ENCODE data around the gene SMIM26. TPM values are rescaled to one million over a fixed set of nuclear protein-coding genes. Genes with fewer than 3 reads are reported as not detected.
"Not testable (repeated sequence)": the region's sequence is repeated elsewhere in the genome, so short reads cannot be mapped to it uniquely, and the experiment has no call there.

Gene SMIM26
- total RNA-seq, result 10 to 100 TPM; 41.2 to 58.4 TPM

DNA sequence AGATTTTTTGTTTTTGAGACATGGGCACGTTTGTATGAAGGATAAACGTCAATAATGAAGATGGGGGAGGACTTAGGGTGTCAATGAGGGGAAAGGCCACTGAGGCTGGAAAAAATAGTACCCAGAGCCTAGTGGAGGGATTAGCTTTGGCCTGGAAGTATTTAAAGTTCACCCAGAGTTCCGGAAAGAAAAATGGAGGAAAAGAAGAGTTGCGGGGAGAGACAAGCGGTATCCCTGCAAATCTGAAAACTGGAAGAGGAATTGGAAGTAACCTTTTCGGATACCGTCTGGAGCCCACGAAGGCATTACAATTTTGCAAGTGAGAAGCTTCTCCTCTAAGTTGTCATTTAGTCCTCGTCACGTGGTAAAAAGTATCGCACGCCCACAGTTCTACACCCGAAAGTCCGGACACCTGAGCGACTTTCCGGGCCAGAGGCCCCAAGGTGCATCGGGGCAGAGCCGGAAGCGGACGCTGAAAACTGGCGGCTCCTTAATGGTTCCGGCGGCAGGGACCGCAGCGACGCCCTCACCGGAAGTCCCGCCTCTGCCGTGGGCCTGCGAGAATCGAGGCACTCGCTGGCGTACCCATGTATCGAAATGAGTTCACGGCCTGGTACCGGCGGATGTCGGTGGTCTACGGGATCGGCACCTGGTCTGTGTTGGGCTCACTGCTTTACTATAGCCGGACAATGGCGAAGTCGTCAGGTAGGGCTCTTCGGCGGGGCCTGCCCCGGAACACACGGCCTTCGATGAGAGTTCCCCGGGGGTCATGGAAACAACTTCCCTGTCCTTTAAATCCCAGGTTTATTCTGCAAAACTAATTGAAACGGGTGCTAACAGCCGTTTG is at the start of gene SMIM26:
Gene SMIM26, plus strand, starts transcription at position 541 of the 847 bp plus-strand sequence. Its CDS starts 47 bp downstream, at position 588.
- peaks cover 4 to 6% of the 10 kb centered on the region in 2 donors for H3K36me3 ChIP-seq (replicated peaks in 1 of 2; ENCODE audit: insufficient read depth in 1 of 2, low read depth in 2 of 2)
- TF ChIP-seq CTCF (IDR thresholded peaks at IDR 0.05) (no peak), POLR2A (IDR thresholded peaks at IDR 0.05) (peak in 2 of 3 donors; percentile 72 to 73)
- DNase-seq (peak; percentile 92 to 95 (median 93)), ATAC-seq (peak; percentile 99)
- H3K9me3 ChIP-seq, result no peaks in the 10 kb centered on the region
- H3K4me1 ChIP-seq, result peaks cover 6% of the 10 kb centered on the region
- WGBS, 2 donors, result 0 to 1% methylated on average over 17 to 51 of the region's 51 CpGs
- H3K27ac ChIP-seq, result peak within 1 kb of the TSS; percentile 77 to 89 (median 87)
- no peaks in the 10 kb centered on the region for H3K27me3 ChIP-seq
- peak within 1 kb of the TSS; percentile 10 to 59 for H3K4me3 ChIP-seq
- intact Hi-C loops (cut with DNase I), result no loop called here

- ATAC-seq; H3K9me3 ChIP-seq; intact Hi-C loops (cut with DNase I); H3K4me3 ChIP-seq; DNase-seq; H3K27me3 ChIP-seq; H3K27ac ChIP-seq; H3K4me1 ChIP-seq: not testable (repeated sequence)
- 88 to 94% methylated on average over 9 of the region's 9 CpGs for WGBS, 2 donors
- peaks cover 0 to 23% of the 10 kb centered on the region in 2 donors for H3K36me3 ChIP-seq (replicated peaks in 1 of 2; ENCODE audit: insufficient read depth in 1 of 2, low read depth in 2 of 2)
Observed at GRCh38 chr20:18522066-18522465, 45.2 kb upstream of the SMIM26 start.

DNA sequence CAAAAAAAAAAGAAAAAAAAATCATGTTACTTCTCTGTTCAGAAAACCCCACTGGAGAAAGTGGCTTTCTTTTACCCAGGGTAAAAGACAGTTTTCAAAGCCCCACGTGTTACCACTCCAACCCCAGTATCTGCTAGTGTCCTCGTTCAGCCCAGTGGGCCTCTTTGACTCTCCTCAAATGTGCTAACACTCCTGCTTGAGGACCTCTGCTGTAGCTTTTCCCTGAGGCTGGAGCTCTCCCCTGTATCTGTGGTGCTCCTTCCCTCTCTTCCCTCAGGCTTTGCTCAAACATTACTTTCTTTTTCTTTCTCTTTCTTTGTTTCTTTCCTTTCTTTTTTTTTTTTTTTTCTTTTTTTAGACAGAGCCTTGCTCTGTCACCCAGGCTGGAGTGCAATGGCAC is 44.2 kb upstream of the SMIM26 start:
- H3K4me1 ChIP-seq, result no peaks in the 10 kb centered on the region
- peaks cover 7 to 32% of the 10 kb centered on the region in 2 donors for H3K36me3 ChIP-seq (replicated peaks in 1 of 2; ENCODE audit: insufficient read depth in 1 of 2, low read depth in 2 of 2)
- DNase-seq, result no peak
- no peak overlapping the region for H3K27ac ChIP-seq
- ATAC-seq, result no peak
- TF ChIP-seq CTCF (IDR thresholded peaks at IDR 0.05) (no peak), POLR2A (IDR thresholded peaks at IDR 0.05) (no peak)
- intact Hi-C loops (cut with DNase I), result no loop called here
- no peaks in the 10 kb centered on the region for H3K27me3 ChIP-seq
- no peaks in the 10 kb centered on the region for H3K9me3 ChIP-seq
- H3K4me3 ChIP-seq, result no peak overlapping the region
- 76 to 83% methylated on average over 2 of the region's 2 CpGs for WGBS, 2 donors

GRCh38 chr20:18524646-18525045 is 42.6 kb upstream of the SMIM26 start:
- ATAC-seq (no peak), DNase-seq (no peak)
- Histone ChIP-seq H3K27me3 (no peaks in the 10 kb centered on the region), H3K36me3 (replicated peaks in 1 of 2; ENCODE audit: insufficient read depth in 1 of 2, low read depth in 2 of 2) (peaks cover 7 to 46% of the 10 kb centered on the region in 2 donors), H3K4me3 (no peak overlapping the region), H3K4me1 (no peaks in the 10 kb centered on the region), H3K27ac (no peak overlapping the region), H3K9me3 (no peaks in the 10 kb centered on the region)
- intact Hi-C loops (cut with DNase I), result no loop called here
- no peak for TF ChIP-seq CTCF (IDR thresholded peaks at IDR 0.05)
- no peak for TF ChIP-seq POLR2A (IDR thresholded peaks at IDR 0.05)
- WGBS, 2 donors, result 88 to 100% methylated on average over 1 of the region's 1 CpG

- DNase-seq; intact Hi-C loops (cut with DNase I); H3K27ac ChIP-seq; ATAC-seq; H3K4me1 ChIP-seq; H3K9me3 ChIP-seq; H3K4me3 ChIP-seq; H3K27me3 ChIP-seq: not testable (repeated sequence)
- H3K36me3 ChIP-seq (replicated peaks in 1 of 2; ENCODE audit: insufficient read depth in 1 of 2, low read depth in 2 of 2), result peaks cover 13 to 60% of the 10 kb centered on the region in 2 donors
- 80 to 81% methylated on average over 14 of the region's 14 CpGs for WGBS, 2 donors
Observed at GRCh38 chr20:18526761-18527160, 40.5 kb upstream of the SMIM26 start.
